NK-92 (cell line): ENCODE measurements around the gene MED4.

ENCODE experiments used
- DNase-seq: peaks from one replicate; lab custom pipeline; 2025; ENCODE audit not compliant: unreplicated experiment; lab: John Stamatoyannopoulos, UW

The MED4 gene, protein sequence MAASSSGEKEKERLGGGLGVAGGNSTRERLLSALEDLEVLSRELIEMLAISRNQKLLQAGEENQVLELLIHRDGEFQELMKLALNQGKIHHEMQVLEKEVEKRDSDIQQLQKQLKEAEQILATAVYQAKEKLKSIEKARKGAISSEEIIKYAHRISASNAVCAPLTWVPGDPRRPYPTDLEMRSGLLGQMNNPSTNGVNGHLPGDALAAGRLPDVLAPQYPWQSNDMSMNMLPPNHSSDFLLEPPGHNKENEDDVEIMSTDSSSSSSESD

DNA sequence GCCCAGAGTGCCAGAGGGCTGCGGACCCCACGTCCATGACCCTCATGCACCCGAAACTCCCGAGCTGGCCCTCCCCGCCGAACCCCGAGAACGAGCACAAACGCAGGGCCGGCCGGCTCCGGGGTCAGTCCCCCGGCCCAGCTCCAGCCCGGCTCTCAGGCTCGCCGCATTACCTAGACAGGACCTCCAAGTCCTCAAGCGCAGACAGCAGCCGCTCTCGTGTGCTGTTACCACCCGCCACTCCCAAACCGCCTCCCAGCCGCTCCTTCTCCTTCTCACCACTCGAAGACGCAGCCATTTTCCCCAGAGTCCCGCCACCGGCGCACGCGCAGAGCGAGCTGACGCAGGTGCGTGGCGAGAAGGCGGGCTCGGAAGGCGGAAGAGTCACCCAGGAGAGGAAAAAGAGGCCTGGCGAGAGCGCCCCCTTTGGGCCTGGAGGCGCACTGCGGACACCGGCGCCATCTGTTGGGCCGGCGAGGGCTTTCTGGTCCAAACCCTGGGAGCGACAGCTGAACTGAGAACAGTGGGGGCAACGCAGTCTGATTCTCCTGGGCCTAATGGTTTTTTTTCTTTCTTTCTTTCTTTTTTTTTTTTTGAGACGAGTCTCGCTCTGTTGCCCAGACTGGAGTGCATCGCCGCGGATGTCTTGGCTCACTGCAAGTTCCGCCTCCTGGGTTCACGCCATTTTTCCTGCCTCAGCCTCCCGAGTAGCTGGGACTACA, at the start of gene MED4:
TSS of gene MED4 (minus strand) at position 324 of the 722 bp plus-strand sequence. CDS start at position 298, 26 bp downstream.
- peak; percentile 60 for DNase-seq

DNA sequence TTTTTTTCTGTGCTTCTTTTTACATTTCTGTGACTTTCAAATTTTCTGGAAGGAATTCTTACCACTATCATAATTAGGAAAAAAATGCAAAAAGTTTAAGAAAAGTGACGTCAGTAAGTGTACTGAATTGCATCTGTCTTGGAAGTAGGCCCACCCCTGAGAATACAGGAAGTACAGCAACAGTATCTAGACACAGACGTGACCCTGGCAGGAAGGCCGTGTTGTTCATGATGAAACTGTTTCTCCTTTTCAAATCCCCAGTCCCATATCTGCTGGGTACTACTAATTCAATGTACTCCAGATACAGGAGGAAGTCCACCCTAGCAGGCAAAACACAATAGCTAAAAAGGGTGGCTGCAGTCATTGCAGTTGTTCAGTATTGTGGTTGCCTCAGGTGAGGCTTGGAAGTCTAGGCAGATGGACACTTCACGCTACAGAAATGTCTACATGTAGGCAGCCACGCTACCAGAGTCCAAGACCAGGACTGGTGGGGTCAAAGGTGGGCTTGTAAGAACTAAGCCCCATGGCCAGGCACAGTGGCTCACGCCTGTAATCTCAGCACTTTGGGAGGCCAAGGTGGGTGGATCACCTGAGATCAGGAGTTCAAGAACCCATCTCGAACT, 49.6 kb upstream of the MED4 start:
- DNase-seq = no peak

DNA sequence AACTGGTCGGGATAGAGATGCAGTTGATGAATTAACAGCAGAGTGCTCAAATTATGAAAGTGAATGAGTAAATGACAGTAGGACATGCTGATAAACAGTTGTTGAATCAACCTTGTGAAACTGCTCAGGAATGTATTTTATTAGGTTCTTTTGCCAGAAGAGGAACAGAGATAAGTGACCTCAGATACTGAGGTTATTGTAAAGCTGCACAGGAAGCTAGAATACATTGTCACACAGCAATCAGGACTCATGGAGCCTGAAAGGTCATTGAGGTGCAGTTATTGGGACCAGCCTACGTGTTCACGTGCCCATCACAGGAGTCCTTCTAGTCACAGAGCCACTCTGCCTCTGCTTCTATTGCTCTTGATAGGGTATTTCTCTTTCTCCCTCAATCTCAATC, 47.5 kb upstream of the MED4 start:
- no peak for DNase-seq

DNA sequence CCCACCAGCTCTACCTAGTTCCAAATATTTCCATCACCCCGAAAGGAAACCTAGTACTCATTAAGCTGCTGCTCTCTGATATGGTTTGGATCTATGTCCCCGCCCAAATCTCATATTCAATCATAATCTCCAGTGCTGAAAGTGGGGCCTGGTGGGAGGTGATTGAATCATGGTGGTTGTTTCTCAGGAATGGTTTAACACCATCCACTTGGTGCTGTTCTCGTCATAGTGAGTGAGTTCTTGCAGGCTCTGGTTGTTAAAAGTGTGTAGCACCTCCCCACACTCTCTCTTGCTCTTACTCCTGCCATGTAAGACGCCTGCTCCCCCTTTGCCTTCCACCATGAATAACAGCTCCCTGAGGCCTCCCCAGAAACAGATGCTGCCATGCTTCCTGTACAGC, 43.4 kb upstream of the MED4 start:
- DNase-seq = no peak

DNA sequence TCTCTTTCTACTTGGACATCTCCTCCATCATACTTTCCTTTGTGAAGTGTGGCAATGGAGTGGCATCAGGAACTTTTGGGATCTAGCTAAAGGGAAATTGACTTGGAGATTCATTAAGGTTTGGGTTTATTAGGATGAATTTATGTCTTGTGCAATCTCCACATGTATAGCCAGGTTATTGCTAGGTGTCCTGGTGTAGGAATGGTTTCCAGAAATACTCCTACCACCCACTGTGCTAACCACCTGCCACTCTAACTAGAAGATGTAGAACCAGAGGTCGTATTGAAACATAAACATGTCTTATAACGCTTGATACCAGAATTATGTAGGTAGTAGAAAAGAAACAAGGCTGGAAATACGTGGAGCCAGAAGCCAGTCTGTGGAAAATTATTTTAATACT, 38.1 kb upstream of the MED4 start:
- no peak for DNase-seq

DNA sequence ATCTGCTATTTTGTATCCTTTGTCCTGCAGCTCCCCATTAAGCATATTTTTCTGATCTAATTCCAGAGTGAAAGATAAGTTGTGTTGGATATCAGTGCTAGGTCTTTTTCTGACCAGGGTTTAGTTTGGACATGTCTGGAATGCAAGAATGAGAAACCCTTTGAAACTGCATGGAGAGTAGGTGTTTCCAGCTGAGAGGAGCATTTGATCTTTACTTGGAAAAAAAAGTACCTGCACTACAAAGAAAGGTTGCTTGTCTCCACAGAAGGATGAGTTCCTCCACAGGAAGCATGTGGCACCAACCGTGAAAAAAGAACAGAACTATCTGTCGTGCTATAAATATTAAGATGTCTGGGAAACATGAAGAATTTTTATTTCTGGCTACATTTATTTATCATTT, 36.6 kb upstream of the MED4 start:
- no peak for DNase-seq

DNA sequence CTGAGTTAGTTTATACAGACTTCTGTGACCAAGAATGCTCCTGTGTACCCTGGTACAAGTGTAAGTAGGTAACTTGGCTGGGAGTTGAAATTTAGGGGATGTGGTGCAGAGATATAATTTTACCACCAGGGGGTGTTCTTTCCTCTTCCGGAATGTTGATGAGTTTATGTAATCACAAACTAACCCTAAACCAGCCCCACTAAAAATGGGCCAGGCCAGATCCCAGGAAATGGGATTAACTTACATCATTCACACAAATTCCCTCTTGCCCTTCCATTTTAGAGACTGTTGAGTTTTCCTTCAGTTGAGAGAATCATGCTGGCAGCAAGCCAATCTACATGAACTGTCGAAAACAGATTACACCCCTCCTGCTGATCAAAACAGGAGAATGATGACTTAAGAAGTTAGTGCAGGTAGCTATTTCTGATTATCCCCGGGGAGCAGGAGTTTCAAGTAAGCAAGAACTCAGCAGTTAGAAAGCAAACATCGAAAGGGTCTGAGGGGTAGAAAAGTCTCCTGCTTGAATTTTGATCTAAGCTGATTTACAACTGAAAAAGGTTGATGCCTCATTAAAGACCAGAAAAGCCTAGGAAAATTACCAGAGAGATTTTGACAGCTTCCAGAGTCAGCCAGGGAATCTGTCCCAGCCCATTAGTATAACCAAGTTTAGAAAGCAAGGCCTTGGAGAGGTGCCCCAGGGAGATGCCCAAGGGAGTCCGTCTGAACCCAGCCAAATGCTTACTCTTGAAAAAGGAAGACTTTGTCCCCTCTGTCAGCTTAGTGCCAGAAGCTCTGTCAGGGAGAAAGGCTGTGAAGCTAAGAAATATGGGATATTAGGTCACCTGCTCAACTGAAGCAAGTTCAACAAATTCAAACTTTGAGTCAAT, 32.3 kb upstream of the MED4 start:
- no peak for DNase-seq

DNA sequence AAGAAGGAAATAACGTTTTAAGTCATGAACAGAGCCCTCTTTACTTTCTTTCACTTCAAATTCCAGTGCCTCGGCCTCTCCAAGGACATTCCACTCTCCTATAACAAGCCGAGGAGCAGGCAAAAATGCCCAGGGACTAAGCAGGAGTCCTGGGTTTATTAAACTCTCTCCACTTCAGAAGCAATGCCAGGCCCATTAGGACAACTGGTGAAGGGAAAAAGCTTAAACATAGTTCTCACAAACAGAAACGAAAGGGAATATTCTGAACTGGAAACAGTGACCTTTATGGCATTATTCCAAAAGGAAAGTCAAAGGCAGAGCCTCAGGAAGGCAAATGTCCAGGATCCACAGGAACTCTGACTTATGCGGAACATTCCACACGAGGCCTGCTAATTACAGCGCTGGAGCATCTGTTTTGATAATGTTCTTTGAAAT, 30.9 kb upstream of the MED4 start:
- DNase-seq = no peak

DNA sequence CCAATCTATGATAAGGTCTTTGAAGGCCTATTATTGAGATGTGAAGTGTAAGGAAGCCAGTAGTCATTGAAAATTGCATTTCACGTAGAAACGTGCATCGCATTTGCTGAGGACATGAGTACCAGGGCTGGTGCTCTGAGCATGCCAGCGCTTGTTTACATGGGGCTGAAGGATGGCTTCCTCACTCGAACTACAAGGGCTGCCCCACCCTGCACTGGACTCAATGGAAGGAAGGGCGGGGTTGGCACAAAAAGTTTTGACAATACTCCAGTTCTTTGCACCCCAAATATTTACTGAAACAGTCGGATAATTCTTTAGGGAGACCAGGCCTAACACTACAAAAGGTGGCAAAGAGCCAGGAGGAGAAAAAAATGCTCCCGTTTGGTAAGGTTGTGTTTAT, 28.9 kb upstream of the MED4 start:
- no peak for DNase-seq

DNA sequence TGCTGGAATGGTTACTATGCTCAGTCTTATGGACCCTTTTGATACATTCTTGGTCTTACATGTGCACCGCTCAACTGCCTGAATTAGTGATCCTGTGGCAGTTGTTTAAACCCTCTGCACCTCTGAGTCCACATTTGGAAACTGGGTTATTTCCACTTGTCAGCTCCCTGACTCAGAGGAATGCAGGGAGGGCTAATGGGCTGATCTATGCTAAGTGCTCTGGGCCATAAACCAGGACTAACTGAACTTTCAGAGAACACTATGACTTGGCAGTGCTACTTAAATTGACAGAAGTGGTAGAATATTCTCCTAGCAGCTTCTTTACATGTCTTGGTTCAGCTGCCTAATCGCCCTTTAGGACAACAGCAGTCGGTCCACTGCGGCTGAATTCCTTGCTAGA, 26.8 kb upstream of the MED4 start:
- no peak for DNase-seq

DNA sequence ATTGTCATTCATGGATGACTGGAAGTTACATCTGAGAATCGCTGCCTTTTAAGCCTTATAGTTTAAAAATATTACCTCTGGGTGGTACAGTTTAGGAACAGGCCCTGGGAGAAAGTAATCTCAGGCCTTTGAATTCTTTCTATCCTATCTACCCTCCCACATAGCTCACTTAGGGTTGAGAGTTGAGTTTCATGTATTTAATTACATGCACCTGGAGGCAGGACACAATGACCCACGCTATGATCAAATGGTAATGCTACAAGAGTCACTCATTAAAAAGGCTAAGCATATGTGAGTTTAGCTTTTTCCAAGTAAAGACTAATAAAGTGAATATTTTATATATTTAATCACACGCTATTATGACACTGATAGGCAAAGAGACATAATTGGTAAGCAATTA, 25.3 kb upstream of the MED4 start:
- DNase-seq = no peak

DNA sequence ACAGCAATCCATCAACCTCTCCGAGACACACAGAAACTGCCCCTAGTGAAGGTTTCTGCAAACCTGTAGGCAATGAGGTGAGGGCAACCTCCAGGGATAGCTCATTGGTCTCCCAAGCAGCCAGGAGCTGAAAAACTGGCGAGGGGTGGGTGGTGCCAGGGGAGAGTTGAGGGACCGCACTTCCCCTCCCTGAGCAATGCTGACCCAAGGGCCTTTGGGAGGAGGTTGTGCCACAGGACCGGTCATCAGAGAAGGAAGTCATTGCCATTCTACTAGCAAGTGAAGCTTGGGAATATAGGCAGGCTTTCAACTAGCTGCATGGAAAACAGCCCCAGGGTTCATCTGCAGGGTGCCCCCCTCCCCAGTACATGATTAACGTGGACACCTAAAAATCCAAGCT, 23.1 kb upstream of the MED4 start:
- no peak for DNase-seq

DNA sequence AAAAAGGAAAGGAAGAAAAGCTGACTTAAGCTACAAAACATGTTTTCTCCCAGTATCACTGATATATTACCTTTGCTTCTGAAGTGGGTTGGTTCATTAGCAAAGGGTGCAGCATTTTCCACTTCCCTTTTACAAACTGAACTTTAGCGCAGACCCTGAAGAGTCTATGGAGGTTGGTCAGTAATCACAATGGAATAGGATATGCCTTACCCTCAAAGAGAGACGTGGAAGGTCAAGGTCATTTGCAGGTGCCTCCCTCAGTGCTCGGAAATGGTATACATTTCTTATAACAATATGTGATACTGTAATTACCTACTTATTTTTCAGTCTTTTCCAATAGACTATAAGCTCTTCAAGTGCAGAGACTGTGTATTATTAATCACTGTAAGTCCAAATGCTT, 21.9 kb upstream of the MED4 start:
- DNase-seq = no peak

DNA sequence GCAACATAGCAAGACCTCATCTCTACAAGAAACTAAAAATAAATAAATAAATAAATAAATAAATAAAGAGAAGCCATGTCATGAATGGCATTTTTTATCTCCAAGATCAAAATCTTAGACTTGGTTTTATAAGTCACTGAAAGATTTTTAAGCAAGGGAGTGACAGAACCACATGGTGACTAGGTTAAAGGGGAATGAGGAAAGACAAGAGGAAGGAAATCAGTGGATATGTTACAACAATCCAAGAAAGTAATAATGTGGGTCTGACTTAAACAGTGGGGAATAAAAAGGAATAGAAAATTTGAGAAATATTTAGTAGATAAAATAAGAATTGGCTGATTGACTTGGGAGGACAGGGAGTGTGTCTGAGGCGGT, 18.8 kb upstream of the MED4 start:
- DNase-seq = no peak

DNA sequence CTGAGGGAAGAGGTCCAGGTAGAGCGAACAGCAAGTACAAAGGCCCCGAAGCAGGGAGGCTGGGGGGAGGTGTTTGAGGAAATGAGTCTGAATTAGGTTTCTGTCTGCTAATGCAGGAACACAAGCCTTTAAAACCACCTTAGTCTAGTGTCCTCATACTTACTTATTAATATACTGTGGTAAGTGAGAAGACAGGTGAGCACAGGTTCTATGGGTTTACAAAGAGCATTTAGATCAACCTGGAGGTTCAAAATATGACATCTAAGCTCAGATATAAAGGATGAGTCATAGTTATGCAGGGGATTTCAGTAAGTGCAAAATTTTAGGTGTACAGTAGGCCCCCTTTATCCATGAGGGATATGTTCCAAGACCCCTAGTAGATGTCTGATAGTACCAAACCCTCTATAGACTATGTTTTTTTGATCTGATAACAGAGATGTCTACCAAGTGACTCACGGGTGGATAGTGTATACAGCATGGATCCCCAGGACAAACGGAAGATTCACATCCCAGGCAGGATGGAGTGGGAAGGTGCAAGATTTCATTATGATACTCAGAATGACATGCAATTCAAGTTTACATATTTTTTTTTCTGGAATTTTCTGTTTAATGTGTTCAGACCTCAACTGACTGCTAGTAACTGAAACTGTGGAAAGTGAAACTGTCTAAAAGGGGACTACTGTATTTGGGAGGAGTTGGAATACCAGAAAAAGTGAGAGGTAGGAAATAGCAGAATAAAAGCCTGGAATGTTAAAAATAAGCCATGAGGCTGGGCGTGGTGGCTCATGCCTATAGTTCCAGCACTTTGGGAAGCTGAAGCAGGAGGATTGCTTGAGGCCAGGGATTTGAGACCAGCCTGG, 18.2 kb upstream of the MED4 start:
- no peak for DNase-seq

DNA sequence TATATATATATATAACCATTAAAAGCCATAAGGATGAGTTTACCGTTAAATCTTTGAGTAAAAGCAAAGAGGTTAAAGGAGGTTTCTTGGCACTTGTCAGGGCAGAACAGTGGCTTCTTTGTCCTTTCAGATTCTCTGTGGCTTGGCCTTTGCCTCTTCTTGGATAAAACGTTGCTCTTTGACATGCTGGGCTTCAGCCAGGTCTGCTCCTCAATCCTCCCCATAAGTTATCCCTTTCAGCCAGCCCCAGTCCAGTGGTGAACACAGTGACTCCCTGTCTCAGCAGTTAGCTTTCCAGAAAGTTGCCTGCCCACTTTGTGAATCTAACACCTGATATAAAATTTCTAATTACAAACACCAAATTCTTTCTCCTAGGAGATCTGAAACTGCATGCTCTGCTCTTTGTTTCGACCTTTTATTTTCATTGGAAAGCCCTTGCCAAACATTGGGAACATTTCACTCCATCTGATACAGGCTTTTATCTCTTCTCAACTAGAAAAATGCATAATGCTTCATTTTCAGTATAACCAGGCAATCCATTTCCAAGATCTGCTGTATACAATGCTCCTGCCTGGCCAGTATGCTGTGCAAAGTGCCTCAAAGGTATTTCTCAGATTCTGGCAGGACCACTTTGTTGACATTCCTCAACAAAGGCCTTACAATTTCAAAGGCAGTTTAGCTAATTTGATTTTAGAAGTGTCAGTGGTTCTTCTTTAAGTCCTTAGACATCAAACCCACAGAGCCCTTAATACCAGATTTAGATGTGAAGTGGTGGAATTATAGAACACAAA, 16.2 kb upstream of the MED4 start:
- DNase-seq = no peak

DNA sequence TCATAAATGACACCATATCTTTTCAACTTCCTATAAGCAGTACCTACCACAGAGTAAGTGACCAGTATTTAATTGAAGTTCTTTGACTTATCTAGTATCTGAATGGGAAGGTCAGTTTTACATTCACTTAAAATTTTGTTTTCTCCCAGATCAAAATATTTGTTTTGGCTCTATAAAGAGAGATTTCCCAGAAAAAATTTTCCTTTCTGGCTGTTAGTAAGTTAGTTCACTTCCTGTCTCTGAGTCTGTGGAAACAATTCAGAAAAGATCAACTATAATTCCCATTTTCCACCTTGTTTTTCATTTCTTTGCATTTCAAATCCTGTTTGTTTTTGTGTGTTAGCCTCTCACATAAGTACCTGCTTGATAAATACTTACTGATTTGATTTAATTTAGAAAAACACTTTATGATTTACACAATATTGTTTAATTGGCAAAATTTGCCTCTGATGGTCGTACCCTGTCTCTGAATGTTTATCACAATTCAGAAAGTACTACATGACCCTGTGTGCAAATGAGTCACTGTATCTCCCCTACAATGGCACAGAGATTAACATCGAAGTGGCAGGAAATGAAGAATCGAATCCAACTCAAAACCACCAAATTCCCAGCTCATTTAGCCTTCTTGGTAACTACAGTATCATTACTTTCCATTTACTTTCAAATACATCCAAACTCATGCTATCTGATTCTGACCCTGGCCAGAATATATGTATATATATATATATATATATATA, 15.4 kb upstream of the MED4 start:
- DNase-seq = no peak

DNA sequence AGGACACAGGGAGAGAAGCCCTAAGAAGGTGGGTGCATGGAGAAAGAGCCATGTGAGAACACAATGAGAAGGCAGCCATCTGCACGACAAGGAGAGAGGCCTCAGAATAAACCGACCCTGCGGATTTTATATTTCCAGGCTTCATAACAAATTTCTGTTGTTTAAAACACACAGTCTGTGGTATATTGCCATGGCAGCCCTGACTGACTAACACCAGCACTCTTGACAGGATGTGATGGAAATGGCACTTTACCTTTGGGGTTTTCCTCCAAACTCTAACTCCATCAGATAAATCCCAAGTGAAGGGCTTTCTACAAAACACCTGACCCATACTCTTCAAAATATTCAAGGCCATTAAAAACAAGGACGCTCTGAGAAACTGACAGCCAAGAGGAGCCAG, 13.2 kb upstream of the MED4 start:
- DNase-seq = no peak

DNA sequence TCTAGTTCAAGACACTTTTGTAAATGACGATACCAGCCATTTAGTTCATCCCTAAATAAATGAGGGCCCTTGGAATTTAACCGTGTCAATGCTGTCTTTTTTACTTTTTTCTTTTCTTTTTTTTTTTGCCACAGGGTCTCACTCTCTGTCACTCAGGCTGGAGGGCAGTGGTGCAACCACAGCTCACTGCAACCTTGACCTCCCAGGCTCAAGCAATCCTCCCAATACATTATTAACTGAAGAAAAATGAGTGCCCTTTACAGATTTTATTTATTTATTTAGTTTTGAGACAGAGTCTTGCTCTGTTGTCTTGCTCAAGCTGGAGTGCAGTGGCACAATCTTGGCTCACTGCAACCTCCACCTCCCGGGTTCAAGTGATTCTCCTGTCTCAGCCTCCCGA, 2.9 kb upstream of the MED4 start:
- DNase-seq = no peak
